Stimulated activated CD8-positive, alpha-beta memory T cell treated with anti-CD3 and anti-CD28 coated beads, Interleukin-2, amount 100 ng/mL, for 48 hours (primary cell): ENCODE measurements around the gene IQCB1.
"Not testable (repeated sequence)": the region's sequence is repeated elsewhere in the genome, so short reads cannot be mapped to it uniquely, and the experiment has no call there.

ENCODE experiments used
- DNase-seq, 2 donors: peaks; one replicate each; pipeline ENCODE4 v3.0.0-alpha.2; 2020; ENCODE audit warnings: low read depth in 2 of 2

The IQCB1 gene

DNA sequence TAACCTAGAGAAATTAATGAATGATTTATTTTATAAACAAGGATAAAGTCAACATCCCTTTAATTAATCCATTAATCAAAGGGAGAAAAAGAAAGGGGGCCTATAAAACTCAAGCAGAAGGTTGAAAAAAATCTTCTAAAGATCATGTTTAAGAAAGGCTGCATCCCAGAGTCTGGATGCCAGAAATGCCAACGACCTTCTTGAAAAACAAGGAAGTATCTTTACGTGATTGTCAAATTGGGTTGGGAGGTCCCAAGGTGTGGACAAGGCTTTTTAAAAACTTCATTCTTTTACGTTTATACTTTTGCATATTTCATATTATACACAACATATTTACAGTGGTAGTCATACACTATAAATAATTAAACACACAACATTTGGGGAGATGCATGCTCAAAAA, 86.9 kb downstream of the IQCB1 start:
- no peak for DNase-seq

DNA sequence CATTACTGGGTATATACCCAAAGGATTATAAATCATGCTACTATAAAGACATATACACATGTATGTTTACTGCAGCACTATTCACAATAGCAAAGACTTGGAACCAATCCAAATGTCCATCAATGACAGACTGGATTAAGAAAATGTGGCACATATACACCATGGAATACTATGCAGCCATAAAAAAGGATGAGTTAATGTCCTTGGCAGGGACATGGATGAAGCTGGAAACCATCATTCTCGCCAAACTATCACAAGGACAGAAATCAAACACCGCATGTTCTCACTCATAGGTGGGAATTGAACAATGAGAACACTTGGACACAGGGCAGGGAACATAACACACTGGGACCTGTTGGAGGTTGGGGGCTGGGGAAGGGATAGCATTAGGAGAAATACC, 91.8 kb downstream of the IQCB1 start:
- not testable (repeated sequence) for DNase-seq

DNA sequence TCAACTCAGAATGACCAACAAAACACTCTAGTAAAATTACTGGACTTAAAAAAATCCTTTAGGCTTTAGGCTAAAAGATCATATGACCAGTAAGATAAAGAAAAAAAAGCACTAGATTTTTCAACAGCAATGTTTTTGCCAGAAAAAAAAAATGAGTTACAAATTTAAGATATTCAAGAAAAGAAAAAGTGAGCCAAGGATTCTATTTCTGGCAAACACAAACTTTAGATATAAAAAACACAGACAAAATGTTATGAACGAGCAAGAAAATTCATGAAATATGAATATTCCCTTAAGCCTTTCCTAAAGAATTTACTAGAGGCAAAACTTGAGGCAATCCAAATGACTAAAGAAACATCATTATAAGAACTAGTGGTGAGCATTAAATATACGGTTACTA, 94.0 kb downstream of the IQCB1 start:
- no peak for DNase-seq

DNA sequence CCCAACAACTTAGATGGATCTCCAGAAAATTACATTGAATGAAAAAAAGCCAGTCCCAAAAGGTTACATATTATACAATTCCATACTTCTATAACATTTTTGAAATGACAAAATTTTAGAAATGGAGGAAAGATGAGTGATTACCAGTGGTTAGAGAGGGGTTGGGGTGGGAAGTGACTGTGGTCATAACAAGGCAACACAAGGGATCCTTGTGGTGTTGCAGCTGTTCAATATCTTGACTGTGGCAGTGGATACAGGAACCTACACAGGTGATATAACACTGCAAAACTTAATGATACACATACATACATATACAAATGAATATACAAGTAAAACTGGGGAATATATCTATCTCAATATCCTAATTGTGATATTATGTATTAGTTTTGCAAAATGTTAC, 95.0 kb downstream of the IQCB1 start:
- DNase-seq: no peak

DNA sequence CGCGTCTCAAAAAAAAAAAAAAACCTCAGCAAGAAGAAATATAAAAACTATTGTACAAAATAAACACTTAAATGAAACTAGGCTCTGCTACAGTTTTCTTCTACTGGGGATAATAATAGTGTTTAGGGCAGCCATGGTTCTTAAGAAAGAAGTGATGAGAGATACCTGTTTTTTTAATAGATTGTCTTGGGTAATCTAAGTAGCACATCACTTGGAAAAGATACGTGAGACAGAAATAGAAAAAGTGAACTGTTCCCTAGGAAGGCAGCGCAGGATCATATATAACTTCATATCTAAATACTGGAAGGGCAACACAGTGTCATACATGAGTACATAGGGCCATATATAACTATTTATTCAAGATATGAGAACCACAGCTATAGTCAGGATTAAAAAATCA, 97.2 kb downstream of the IQCB1 start:
- no peak for DNase-seq

DNA sequence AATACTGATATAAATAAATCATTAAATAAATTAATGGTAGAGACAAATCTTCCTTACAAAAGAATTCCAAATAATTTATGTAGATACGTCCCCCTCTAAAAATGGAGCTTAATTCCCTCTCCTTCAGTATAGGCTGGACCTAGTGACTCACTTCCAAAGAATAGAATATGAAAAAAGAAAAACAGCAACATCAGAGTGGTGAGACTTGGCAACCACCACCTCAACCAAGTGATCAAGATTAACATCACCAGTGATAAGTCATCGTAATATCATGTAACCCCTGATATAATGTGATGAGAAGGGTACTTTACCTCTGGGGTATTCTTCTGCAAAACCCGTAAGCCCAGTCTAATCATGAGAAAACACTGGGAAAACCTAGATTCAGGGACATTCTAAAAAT, 98.7 kb downstream of the IQCB1 start:
- no peak for DNase-seq

DNA sequence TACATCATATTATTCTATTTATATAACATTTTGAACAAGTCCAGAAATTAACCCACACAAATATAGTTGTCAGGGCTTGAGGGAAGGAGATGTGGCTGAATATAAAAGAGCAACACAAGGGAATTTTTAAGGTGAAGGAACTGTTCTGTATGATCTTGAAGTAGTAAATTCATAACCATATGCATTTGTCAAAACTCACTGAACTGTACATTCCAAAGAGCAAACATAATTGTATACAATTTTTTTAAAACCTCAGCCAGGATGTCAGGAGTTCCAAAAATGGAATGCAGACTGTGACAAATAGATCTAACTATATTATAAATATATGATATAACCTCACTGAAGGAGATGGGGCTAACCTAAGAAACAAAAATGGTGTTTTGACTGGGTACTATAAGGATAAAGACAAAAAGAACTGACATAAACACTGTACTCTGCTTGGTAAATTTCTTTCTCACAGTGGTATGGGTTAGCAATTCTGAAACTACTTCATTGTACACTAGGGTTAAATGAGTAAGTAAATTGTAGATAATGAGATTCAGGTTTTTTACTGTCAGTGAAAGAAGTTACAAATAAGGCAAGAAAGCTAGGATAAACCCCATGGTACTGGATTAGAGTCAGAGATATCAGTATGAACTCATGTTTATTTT, 99.7 kb downstream of the IQCB1 start:
- no peak for DNase-seq

DNA sequence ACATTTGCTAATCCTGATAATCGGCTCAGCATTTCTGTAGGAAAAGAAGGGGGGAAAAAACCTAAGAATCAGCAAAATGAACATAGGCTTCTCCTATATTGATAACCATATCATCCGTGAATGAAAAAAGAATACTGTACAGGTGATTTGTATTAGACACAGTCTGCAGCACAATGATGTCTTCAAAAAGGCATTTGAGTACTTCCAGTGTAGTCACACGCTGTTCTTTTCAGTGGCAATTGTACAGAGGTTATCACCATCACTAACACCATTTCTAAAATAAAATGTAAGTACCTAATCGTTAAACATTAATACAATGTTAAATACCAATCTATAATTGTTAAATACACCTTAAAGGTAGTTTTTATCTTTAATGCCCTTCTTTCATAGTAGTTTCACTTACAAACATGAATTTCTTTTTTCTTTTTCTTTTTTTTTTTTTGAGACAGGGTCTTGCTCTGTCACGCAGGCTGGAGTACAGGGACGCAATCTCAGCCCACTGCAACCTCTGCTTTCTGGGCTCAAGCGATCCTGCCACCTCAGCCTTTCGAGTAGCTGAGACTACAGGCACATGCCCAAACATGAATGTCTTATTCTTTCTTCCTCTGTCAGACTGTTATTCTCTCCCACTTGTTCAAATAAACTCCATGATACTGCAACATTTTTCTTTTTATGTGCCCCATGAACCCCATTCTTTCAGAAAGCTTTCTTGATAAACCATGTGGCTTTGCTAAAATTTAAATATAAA, 103.7 kb downstream of the IQCB1 start:
- no peak for DNase-seq

DNA sequence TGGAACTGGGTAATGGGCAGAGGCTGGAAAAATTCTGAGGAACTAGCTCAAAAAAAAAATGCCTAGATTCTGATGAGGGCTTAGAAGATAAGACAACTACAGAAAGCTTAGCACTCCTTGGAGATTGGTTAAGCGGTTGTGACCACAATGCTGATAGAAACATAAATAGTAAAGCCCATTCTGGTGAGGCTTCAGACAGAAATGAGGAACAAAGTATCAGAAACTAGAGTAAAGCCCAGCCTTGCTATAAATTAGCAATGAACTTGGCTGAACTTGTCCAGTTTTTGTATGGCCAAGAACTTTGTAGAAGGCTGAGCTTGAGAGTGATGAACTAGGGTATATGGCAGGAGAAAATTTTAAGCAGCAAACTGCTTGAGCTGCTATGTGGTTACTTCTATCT, 110.7 kb downstream of the IQCB1 start:
- no peak for DNase-seq

DNA sequence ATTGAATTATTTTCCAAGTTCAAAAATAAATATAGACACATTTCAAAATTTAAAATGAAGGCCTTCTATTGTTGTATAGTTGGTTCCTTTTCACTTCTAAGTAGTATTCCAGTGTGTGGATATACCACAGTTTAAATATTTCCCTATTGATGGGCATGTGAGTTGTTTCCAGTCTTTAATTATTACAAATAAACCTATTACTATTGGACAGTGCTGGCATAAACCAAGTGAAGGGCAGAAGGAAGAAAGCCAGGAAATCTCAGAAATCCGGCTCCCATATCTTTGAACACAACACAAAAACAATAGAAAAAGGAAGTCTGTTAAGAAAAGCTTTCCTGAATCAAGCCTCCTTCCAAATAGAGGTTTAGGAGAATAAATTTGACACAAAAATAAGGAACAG, 111.4 kb downstream of the IQCB1 start:
- DNase-seq: no peak

DNA sequence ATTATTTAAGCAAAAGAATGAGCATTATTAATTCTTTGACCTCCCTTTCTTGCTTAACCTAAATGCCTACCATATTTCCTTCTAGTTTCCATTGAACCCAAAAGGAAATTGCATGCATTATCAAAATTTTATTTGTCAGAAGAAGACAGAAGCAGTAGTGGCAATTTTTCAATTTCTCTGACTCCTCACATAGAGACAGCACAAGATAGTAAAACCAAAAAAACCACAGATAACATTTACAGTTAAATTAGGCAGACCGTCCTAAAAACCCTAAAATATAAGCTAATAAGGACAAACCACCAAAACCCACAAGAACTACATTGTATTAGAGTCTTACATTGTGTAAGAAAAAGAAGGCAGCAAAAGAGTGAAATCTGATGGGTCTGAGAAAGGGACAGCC, 112.4 kb downstream of the IQCB1 start:
- no peak for DNase-seq

DNA sequence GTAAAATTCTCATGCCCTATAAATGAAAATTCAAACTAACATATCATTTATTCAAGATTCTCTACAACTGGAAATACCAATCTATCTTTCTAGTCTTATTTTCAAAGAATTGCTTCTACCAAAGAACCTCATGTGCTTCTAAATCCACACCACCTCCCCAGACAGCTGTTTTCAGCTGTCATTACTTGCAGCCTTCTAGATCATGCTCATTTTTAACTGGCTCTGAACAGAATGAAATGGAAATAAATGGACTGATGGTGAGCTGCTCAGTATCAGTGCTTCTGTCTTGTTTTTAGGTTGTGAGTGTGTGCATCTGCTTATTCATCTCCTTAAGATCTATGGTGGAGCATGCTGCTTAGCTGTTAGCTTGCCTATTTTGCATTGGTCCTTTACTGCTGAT, 114.7 kb downstream of the IQCB1 start:
- no peak for DNase-seq
